ENCODE data around the gene PDE7B. TPM values are rescaled to one million over a fixed set of nuclear protein-coding genes. Genes with fewer than 3 reads are reported as not detected.

Gene PDE7B
- polyA plus RNA-seq, 1 of the 3 experiments (the other 2 are of a cell fraction) = 1.9 TPM

DNA sequence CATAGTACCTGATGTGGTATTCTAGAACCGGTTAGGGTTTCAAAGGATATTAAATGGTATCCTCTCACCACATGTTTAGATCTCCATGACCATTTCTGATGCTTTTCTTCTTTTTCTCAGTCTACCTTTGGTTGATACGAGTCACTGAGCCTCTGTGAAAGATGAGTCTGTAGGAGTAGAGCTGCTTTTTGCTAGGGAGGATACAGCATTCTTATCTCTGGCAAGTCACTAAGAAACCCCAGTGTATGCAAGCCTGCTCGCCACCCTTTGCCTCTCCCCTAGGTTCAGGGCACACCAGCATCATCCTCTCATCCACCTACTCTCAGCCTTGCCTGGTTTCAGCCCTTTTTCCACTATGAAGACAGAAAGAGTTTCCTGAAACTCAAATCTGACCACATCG, 308.7 kb downstream of the PDE7B start:
- no peaks in the 10 kb centered on the region for H3K27me3 ChIP-seq (ENCODE audit: insufficient read depth)
- no peak overlapping the region for H2AFZ ChIP-seq (ENCODE audit: low read depth)
- H3F3A ChIP-seq (replicated peaks; ENCODE audit: insufficient read depth) = no peaks in the 10 kb centered on the region
- H3K4me1 ChIP-seq (ENCODE audit: control insufficient read depth in 1 of 2, insufficient read depth in 2 of 2, low read depth in 1 of 2, low read length in 1 of 2) = no peaks in the 10 kb centered on the region; a peak in 1 of 4 replicates
- H3K9ac ChIP-seq = no peak overlapping the region
- no peaks in the 10 kb centered on the region for H3K9me3 ChIP-seq
- H3K36me3 ChIP-seq (replicated peaks in 1 of 2; ENCODE audit: control insufficient read depth in 1 of 2, insufficient read depth in 2 of 2, low read length in 1 of 2) = no peaks in the 10 kb centered on the region
- POLR2A ChIA-PET = no interaction called here
- H3K4me3 ChIP-seq (ENCODE audit: low read depth in 2 of 2, low read length in 1 of 2) = no peak overlapping the region
- no peak for DNase-seq
- no peaks in the 10 kb centered on the region for H3K79me2 ChIP-seq (ENCODE audit: insufficient read depth)
- WGBS (ENCODE audit: low lambda C conversion rate) = 89% methylated on average over 4 of the region's 4 CpGs
- no peak overlapping the region for H3K27ac ChIP-seq (ENCODE audit: low read depth in 2 of 2, low read length in 1 of 2)
- H3K4me2 ChIP-seq = no peak overlapping the region
- CTCF ChIA-PET = interaction anchor here (1.1 to 1.3 kb wide), 2 partner anchors 8 to 15 kb away, joined by 3 read pairs; no protein-coding TSS in a partner anchor
- no peaks in the 10 kb centered on the region for H4K20me1 ChIP-seq (ENCODE audit: insufficient read depth)
- H3K9me2 ChIP-seq = no peaks in the 10 kb centered on the region
- no peak for TF ChIP-seq NRF1 (IDR thresholded peaks at IDR 0.05; ENCODE audit: low read depth, low read length)
- TF ChIP-seq FOXJ3 (CRISPR knock-in tag; IDR thresholded peaks at IDR 0.05) = no peak
- no peak for TF ChIP-seq GATA2 (CRISPR knock-in tag; IDR thresholded peaks at IDR 0.05)
- TF ChIP-seq POLR2AphosphoS5 (IDR thresholded peaks at IDR 0.05; ENCODE audit: low read depth, low read length) = no peak
- TF ChIP-seq, protein P1, sequence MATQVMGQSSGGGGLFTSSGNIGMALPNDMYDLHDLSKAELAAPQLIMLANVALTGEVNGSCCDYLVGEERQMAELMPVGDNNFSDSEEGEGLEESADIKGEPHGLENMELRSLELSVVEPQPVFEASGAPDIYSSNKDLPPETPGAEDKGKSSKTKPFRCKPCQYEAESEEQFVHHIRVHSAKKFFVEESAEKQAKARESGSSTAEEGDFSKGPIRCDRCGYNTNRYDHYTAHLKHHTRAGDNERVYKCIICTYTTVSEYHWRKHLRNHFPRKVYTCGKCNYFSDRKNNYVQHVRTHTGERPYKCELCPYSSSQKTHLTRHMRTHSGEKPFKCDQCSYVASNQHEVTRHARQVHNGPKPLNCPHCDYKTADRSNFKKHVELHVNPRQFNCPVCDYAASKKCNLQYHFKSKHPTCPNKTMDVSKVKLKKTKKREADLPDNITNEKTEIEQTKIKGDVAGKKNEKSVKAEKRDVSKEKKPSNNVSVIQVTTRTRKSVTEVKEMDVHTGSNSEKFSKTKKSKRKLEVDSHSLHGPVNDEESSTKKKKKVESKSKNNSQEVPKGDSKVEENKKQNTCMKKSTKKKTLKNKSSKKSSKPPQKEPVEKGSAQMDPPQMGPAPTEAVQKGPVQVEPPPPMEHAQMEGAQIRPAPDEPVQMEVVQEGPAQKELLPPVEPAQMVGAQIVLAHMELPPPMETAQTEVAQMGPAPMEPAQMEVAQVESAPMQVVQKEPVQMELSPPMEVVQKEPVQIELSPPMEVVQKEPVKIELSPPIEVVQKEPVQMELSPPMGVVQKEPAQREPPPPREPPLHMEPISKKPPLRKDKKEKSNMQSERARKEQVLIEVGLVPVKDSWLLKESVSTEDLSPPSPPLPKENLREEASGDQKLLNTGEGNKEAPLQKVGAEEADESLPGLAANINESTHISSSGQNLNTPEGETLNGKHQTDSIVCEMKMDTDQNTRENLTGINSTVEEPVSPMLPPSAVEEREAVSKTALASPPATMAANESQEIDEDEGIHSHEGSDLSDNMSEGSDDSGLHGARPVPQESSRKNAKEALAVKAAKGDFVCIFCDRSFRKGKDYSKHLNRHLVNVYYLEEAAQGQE (IDR thresholded peaks at IDR 0.05; ENCODE audit: low read depth, low read length) = no peak
- TF ChIP-seq FOXM1 (IDR thresholded peaks at IDR 0.05; ENCODE audit: low read depth) = no peak
- TF ChIP-seq, protein P2, sequence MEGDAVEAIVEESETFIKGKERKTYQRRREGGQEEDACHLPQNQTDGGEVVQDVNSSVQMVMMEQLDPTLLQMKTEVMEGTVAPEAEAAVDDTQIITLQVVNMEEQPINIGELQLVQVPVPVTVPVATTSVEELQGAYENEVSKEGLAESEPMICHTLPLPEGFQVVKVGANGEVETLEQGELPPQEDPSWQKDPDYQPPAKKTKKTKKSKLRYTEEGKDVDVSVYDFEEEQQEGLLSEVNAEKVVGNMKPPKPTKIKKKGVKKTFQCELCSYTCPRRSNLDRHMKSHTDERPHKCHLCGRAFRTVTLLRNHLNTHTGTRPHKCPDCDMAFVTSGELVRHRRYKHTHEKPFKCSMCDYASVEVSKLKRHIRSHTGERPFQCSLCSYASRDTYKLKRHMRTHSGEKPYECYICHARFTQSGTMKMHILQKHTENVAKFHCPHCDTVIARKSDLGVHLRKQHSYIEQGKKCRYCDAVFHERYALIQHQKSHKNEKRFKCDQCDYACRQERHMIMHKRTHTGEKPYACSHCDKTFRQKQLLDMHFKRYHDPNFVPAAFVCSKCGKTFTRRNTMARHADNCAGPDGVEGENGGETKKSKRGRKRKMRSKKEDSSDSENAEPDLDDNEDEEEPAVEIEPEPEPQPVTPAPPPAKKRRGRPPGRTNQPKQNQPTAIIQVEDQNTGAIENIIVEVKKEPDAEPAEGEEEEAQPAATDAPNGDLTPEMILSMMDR (IDR thresholded peaks at IDR 0.05) = no peak
- TF ChIP-seq, protein P3, sequence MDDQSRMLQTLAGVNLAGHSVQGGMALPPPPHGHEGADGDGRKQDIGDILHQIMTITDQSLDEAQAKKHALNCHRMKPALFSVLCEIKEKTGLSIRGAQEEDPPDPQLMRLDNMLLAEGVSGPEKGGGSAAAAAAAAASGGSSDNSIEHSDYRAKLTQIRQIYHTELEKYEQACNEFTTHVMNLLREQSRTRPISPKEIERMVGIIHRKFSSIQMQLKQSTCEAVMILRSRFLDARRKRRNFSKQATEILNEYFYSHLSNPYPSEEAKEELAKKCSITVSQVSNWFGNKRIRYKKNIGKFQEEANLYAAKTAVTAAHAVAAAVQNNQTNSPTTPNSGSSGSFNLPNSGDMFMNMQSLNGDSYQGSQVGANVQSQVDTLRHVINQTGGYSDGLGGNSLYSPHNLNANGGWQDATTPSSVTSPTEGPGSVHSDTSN (IDR thresholded peaks at IDR 0.05) = no peak

DNA sequence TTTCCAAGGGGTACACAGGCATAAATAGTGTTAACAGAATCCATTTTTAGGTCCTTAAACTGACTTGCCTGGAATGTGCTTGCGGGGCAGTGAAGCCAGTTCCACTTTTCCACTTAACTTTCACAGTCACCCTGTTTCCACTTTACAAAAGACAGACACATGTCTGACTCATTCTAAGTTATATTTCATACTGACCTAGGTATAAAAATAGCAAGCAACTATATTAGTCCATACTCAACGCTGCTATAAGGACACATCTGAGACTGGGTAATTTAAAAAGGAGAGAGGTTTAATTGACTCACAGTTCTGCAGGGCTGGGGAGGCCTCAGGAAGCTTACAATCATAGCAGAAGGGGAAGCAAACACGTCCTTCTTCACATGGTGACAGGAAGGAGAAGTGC, 310.4 kb downstream of the PDE7B start:
- H3K9me3 ChIP-seq = no peaks in the 10 kb centered on the region
- no peaks in the 10 kb centered on the region for H3K36me3 ChIP-seq (replicated peaks in 1 of 2; ENCODE audit: control insufficient read depth in 1 of 2, insufficient read depth in 2 of 2, low read length in 1 of 2)
- H3K9ac ChIP-seq = no peak overlapping the region
- H3K4me1 ChIP-seq (ENCODE audit: control insufficient read depth in 1 of 2, insufficient read depth in 2 of 2, low read depth in 1 of 2, low read length in 1 of 2) = no peaks in the 10 kb centered on the region; a peak in 1 of 4 replicates
- no peak for TF ChIP-seq MXI1 (IDR thresholded peaks at IDR 0.05; ENCODE audit: low read depth, low read length)
- TF ChIP-seq TCF12 (IDR thresholded peaks at IDR 0.05) = peak; percentile 19; the same call in 1 of the 2 replicates
- no peak for TF ChIP-seq CHD2 (IDR thresholded peaks at IDR 0.05; ENCODE audit: low read length, partially characterized antibody)
- TF ChIP-seq, protein P4, sequence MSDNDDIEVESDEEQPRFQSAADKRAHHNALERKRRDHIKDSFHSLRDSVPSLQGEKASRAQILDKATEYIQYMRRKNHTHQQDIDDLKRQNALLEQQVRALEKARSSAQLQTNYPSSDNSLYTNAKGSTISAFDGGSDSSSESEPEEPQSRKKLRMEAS (IDR thresholded peaks at IDR 0.05; ENCODE audit: low read depth) = no peak
- no peaks in the 10 kb centered on the region for H3K79me2 ChIP-seq (ENCODE audit: insufficient read depth)
- CTCF ChIA-PET = interaction anchor here (0.9 kb wide), 1 partner anchor 10 kb away, joined by 3 read pairs; no protein-coding TSS in a partner anchor
- no peak overlapping the region for H3K4me3 ChIP-seq (ENCODE audit: low read depth in 2 of 2, low read length in 1 of 2)
- no peak overlapping the region for H3K4me2 ChIP-seq
- 50% methylated on average over 3 of the region's 3 CpGs for WGBS (ENCODE audit: low lambda C conversion rate)
- no peaks in the 10 kb centered on the region for H3F3A ChIP-seq (replicated peaks; ENCODE audit: insufficient read depth)
- no peaks in the 10 kb centered on the region for H3K27me3 ChIP-seq (ENCODE audit: insufficient read depth)
- DNase-seq = no peak
- POLR2A ChIA-PET = no interaction called here
- H2AFZ ChIP-seq (ENCODE audit: low read depth) = no peak overlapping the region
- H3K9me2 ChIP-seq = no peaks in the 10 kb centered on the region
- no peak overlapping the region for H3K27ac ChIP-seq (ENCODE audit: low read depth in 2 of 2, low read length in 1 of 2)
- H4K20me1 ChIP-seq (ENCODE audit: insufficient read depth) = no peaks in the 10 kb centered on the region

All from SK-N-SH (cell line).